ENCODE results near the gene SLC22A16.

GRCh38 chr6:110447761-110448160 is 28.7 kb downstream of the SLC22A16 start:
- TF ChIP-seq CTCF (conservative IDR thresholded peaks at IDR 0.05; ENCODE audit: low read depth, low read length) (no peak), EZH2 (IDR thresholded peaks at IDR 0.05; ENCODE audit: low read length, unreplicated experiment) (no peak)

Measured in PC-3 (cell line).